Progenitor cell of endocrine pancreas (in vitro differentiated cells): ENCODE results near the gene PPARA. TPM values are rescaled to one million over a fixed set of nuclear protein-coding genes. Genes with fewer than 3 reads are reported as not detected.

Source experiments
- DNase-seq: peaks from one replicate; pipeline ENCODE4 v3.0.0; 2021; ENCODE audit warnings: low spot score; ENCODE audit not compliant: unreplicated experiment
- H3K27ac Mint-ChIP-seq: 2 replicates; pipeline ENCODE4 v1.8.0; 2021; ENCODE audit warnings: mild to moderate bottlenecking, moderate library complexity, mixed read lengths
- H3K27me3 Mint-ChIP-seq: 2 replicates; pipeline ENCODE4 v1.8.0; 2021; ENCODE audit warnings: mixed read lengths
- H3K36me3 Mint-ChIP-seq: 2 replicates; pipeline ENCODE4 v1.8.0; 2022; ENCODE audit warnings: mixed read lengths; ENCODE audit not compliant: insufficient read depth
- H3K4me1 Mint-ChIP-seq: 2 replicates; pipeline ENCODE4 v1.8.0; 2021; ENCODE audit warnings: low read depth, mixed read lengths
- H3K4me3 Mint-ChIP-seq: 2 replicates; pipeline ENCODE4 v1.8.0; 2021; ENCODE audit warnings: low read depth, mild to moderate bottlenecking, moderate library complexity, mixed read lengths
- H3K9me3 Mint-ChIP-seq: 2 replicates; pipeline ENCODE4 v1.8.0; 2021; ENCODE audit warnings: low read depth, mixed read lengths
- total RNA-seq: library from RNA; stranded (reverse); gene quantifications from 2 replicates; pipeline ENCODE4 v1.2.1, GENCODE V29; 2021
- TF ChIP-seq, protein P1 (sequence below): fragments of 200-600 bp; sonication (generic); IDR thresholded peaks from one replicate; pipeline ENCODE4 v1.5.0; 2021; ENCODE audit warnings: antibody characterized with exemption, mild to moderate bottlenecking; ENCODE audit not compliant: unreplicated experiment

PPARA gene
- total RNA-seq, 1 donor from 2014 or later: 33.5 TPM

DNA sequence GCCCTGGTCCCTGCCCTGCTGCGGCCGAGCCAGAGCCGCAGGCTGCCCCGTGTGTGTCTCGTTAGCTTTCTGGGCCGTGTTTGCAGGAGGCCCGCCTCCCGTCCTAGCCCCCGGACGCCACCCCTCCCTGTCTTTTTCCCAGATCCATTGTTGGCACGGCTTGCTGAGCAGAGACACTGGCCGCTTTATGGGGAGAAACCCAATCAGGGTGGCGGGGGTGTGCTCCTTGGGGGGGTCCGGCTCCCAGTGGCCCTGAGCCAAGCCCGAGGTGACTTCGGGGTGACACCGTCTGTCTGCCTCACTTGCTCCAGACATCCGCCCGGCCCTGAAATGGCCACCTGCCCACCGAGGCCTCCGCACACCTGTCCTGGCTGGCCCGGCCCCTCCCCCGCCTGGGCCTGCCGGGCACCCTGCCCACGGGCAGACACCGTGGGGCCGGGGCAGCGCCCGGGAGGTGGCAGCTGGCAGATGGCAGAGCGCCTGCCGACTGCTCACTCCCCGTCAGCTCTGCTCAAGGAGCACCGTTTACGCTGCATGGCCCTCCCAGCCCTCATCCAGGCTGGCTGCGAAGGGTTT lies 43.1 kb upstream of the PPARA start:
- no peaks in the 10 kb centered on the region for H3K36me3 Mint-ChIP-seq
- no peak overlapping the region for H3K27ac Mint-ChIP-seq
- peaks cover 8% of the 10 kb centered on the region for H3K27me3 Mint-ChIP-seq
- TF ChIP-seq, protein P1, sequence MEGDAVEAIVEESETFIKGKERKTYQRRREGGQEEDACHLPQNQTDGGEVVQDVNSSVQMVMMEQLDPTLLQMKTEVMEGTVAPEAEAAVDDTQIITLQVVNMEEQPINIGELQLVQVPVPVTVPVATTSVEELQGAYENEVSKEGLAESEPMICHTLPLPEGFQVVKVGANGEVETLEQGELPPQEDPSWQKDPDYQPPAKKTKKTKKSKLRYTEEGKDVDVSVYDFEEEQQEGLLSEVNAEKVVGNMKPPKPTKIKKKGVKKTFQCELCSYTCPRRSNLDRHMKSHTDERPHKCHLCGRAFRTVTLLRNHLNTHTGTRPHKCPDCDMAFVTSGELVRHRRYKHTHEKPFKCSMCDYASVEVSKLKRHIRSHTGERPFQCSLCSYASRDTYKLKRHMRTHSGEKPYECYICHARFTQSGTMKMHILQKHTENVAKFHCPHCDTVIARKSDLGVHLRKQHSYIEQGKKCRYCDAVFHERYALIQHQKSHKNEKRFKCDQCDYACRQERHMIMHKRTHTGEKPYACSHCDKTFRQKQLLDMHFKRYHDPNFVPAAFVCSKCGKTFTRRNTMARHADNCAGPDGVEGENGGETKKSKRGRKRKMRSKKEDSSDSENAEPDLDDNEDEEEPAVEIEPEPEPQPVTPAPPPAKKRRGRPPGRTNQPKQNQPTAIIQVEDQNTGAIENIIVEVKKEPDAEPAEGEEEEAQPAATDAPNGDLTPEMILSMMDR: no peak
- DNase-seq: no peak
- H3K4me1 Mint-ChIP-seq: peaks cover 3% of the 10 kb centered on the region
- H3K9me3 Mint-ChIP-seq: no peaks in the 10 kb centered on the region
- H3K4me3 Mint-ChIP-seq: no peak overlapping the region

DNA sequence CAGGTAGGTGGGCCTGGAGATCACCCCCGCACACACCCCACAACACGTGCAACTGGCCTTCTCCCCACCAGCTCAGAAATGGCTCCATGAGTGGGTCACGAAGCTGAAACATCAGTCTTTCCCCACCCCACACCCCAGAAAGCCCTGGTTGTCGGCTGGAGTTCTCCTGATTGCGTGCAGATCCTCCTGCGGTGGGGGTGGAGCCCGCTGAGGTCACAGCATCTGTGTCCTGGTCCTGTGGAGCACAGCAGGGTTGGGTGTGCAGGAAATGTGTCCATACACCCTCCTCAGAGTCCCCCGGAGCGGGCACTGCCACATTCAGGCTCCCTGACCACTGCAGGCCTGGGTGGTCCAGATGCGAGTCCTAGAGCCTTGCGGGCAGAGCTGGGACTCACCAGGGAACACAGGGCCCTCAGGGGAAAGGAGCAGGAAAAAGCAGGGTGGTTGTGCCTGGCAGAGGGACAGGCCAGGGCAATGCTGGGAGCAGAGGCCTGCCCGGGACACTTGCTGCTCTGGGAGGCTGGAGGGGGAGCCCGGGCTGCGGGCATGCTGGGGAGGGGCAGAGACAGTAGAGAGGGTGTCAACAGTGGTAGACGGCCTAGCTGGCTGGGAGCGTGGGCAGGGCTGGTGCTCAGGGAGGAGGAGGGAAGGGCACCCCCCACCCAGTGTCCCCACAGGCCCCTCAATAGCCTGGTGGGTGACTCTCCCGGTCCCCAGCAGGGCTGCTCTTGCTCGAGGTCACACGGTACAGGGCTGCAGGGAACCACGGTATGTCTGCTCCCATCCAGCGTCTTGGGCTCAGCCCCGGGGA lies 42.4 kb upstream of the PPARA start:
- Mint-ChIP-seq H3K4me3 (no peak overlapping the region), H3K36me3 (no peaks in the 10 kb centered on the region), H3K27me3 (peaks cover 8% of the 10 kb centered on the region), H3K4me1 (peaks cover 3% of the 10 kb centered on the region), H3K9me3 (no peaks in the 10 kb centered on the region), H3K27ac (no peak overlapping the region)
- no peak for DNase-seq
- TF ChIP-seq, protein P1: no peak

DNA sequence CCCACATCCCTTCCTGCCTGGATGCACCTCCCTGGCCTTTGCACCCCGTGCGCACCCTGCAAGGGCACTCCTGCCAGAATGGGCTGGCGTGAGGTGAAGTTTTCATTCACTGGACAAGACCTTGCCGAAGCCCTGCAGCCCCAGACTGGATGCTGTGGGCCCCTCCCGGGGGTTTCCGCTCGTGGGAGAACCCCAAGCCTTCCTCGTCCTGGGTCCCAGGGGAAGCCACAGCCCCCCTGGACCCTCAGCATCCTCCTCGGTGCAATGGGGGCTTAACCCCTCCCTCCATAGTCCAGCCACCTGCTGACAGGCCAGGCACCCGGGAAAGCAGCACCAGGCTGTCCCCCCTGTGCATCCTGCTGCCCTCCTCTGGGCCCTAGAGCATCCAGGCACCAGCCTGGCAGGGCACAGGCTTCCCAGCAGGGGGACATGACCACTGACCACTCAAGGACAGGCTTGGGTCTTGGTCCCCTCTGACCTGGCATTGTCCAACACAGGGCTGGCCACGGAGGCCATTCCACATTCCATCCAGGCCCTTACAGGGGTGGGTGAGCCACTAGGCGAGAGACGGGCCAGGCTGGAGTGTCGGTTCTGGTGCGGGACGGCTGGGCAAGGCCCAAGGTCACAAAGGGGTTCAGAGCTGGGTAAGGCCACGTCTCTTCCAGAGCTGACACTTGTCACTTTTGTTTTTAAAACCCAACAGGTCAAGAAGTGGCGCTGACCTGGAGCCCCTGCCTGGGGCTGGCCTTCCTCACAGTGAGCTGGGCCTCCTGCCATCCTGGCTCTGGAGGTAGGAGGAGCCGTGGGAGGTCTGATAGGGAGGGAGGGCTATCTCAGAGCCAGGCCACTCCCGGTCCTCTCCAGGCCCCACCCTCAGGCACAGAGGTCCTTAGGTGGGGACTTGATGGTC lies 41.5 kb upstream of the PPARA start:
- DNase-seq: no peak

DNA sequence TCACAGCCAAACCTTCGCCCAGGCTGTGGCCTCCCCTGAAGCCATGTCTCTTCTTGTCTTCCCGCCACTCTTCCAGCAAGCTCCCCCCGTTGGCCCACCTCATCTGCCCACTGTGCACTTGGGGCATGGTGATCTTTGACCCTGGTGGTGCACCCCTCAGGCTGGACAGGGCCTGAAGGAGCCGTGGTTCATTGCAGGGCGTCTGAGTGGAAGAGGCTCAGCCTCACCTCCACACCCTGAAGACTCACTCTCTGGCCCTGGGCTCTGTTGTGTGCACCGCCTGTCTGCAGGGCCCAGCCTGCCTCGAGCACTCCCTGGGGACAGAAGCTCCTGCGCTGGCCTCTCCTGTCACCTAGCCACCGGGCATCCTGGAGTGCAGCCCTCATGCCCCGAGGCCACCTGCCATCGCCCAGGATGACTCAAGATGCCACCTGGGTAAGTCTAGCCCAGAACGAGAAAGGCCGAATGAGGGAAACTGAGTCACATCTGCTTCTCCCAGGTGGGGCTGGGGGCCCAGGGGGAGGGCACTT lies 40.8 kb upstream of the PPARA start:
- DNase-seq: no peak
- Mint-ChIP-seq H3K4me3 (no peak overlapping the region), H3K27ac (no peak overlapping the region), H3K36me3 (no peaks in the 10 kb centered on the region), H3K4me1 (peaks cover 3% of the 10 kb centered on the region), H3K27me3 (peaks cover 4% of the 10 kb centered on the region), H3K9me3 (no peaks in the 10 kb centered on the region)
- TF ChIP-seq, protein P1: no peak

More for the DNA sequence above, 41.5 kb upstream of the PPARA start:
- H3K27ac Mint-ChIP-seq: no peak overlapping the region
- peaks cover 3% of the 10 kb centered on the region for H3K4me1 Mint-ChIP-seq
- H3K27me3 Mint-ChIP-seq: peaks cover 4% of the 10 kb centered on the region
- H3K36me3 Mint-ChIP-seq: no peaks in the 10 kb centered on the region
- H3K9me3 Mint-ChIP-seq: no peaks in the 10 kb centered on the region
- TF ChIP-seq, protein P1: no peak
- H3K4me3 Mint-ChIP-seq: no peak overlapping the region

DNA sequence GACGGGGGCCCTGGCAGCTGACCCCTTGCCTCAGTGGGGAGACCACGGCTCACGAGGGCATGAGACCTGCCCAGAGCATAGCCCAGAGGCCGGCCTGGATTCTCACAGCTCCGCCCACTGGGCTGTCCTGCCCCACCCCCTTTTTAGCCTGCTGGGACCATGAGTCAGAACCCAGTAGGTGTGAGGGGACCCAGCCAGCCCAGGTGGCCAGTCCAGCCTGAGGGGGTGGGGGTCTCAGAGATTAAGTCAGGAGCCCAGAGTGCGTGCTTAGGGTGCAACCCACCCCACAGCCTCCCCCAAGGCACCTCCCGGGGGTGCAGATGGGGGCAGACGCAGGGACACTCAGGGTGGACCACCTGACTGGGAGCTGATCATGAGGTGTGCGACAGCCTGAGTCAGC lies 40.1 kb upstream of the PPARA start:
- TF ChIP-seq, protein P1: no peak
- Mint-ChIP-seq H3K4me1 (peaks cover 3% of the 10 kb centered on the region), H3K4me3 (no peak overlapping the region), H3K9me3 (no peaks in the 10 kb centered on the region), H3K36me3 (no peaks in the 10 kb centered on the region), H3K27me3 (peaks cover 4% of the 10 kb centered on the region), H3K27ac (no peak overlapping the region)
- no peak for DNase-seq
